Left lung (tissue), 10 donors: ENCODE data around the gene C11orf16. TPM values are rescaled to one million over a fixed set of nuclear protein-coding genes. Genes with fewer than 3 reads are reported as not detected.
"Not testable (repeated sequence)": the region's sequence is repeated elsewhere in the genome, so short reads cannot be mapped to it uniquely, and the experiment has no call there.

Experiments
- ATAC-seq: fragments of 200-7000 bp; cut with Tn5 transposase; one replicate; pipeline ENCODE4 v1.9.1; 2020; ENCODE audit warnings: moderate library complexity
- DNase-seq, 4 donors: peaks; one replicate each; pipeline ENCODE4 v3.0.0-alpha.2; 2013 to 2020
- H3K27ac ChIP-seq, 2 donors: fragments of 200-600 bp; sonication (generic) in 1 of 2; one replicate each; pipeline versions ENCODE4 v1.5.0 to v1.8.0; 2020 to 2021
- H3K27me3 ChIP-seq, 2 donors: fragments of 200-600 bp; sonication (generic) in 1 of 2; one replicate each; pipeline versions ENCODE4 v1.5.0 to v1.8.0; 2020 to 2021
- H3K36me3 ChIP-seq, 2 donors: fragments of 200-600 bp; sonication (generic) in 1 of 2; one replicate each; pipeline versions ENCODE4 v1.5.0 to v1.8.0; 2020 to 2021
- H3K4me1 ChIP-seq, 2 donors: fragments of 200-600 bp; one replicate each; pipeline ENCODE4 v1.8.0; 2021
- H3K4me3 ChIP-seq, 2 donors: fragments of 200-600 bp; sonication (generic) in 1 of 2; one replicate each; pipeline versions ENCODE4 v1.5.0 to v1.8.0; 2020 to 2021; ENCODE audit warnings: mild to moderate bottlenecking in 1 of 2
- H3K9me3 ChIP-seq, 2 donors: fragments of 200-600 bp; sonication (generic) in 1 of 2; one replicate each; pipeline versions ENCODE4 v1.5.0 to v1.8.0; 2020 to 2021
- intact Hi-C, 2 donors: fragments of 100-400 bp; cut with DNase I; formaldehyde crosslinking; loops; one replicate each; pipeline versions ENCODE4 v1.11.2 to v1.14.2; 2022
- polyA plus RNA-seq, 6 donors: library from polyadenylated mRNA; unstranded; fragments of 120-200 nt; gene quantifications; one replicate each; pipeline ENCODE4 v1.2.1, GENCODE V29; 2013; ENCODE audit not compliant: insufficient read length in 6 of 6
- total RNA-seq, 2 donors: library from RNA; stranded (reverse); fragmentation: NEBNext Ultra II Directional; extraction: Animal tissue kit (Norgen Biotek cat#: 25700); gene quantifications; one replicate each; pipeline ENCODE4 v1.2.1, GENCODE V29; 2021
- TF ChIP-seq, protein P1 (sequence below), 2 donors: fragments of 200-600 bp; sonication (generic) in 1 of 2; IDR thresholded peaks; one replicate each; pipeline versions ENCODE4 v1.5.0 to v1.8.0; 2021; ENCODE audit warnings: antibody characterized with exemption in 2 of 2
- donor health status: DM: no; HTN: yes; CAD: no.
- donor health status: DM: no; HTN: no; CAD: no.

The C11orf16 gene
- total and polyA plus RNA-seq, 8 donors: 1.5 to 8.1 (median 4.2) TPM; not detected in 1

GRCh38 chr11:8907116-8907515 is 25.6 kb downstream of the C11orf16 start:
- Histone ChIP-seq H3K27me3 (no peaks in the 10 kb centered on the region), H3K4me1 (peaks cover under 1 to 10% of the 10 kb centered on the region in 2 donors), H3K27ac (no peak overlapping the region), H3K9me3 (no peaks in the 10 kb centered on the region), H3K36me3 (no peaks in the 10 kb centered on the region), H3K4me3 (no peak overlapping the region)
- DNase-seq (no peak), ATAC-seq (no peak)
- intact Hi-C loops: no loop called here
- TF ChIP-seq, protein P1, sequence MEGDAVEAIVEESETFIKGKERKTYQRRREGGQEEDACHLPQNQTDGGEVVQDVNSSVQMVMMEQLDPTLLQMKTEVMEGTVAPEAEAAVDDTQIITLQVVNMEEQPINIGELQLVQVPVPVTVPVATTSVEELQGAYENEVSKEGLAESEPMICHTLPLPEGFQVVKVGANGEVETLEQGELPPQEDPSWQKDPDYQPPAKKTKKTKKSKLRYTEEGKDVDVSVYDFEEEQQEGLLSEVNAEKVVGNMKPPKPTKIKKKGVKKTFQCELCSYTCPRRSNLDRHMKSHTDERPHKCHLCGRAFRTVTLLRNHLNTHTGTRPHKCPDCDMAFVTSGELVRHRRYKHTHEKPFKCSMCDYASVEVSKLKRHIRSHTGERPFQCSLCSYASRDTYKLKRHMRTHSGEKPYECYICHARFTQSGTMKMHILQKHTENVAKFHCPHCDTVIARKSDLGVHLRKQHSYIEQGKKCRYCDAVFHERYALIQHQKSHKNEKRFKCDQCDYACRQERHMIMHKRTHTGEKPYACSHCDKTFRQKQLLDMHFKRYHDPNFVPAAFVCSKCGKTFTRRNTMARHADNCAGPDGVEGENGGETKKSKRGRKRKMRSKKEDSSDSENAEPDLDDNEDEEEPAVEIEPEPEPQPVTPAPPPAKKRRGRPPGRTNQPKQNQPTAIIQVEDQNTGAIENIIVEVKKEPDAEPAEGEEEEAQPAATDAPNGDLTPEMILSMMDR (IDR thresholded peaks at IDR 0.05): no peak

- no peak overlapping the region for H3K4me3 ChIP-seq
- H3K9me3 ChIP-seq: peaks cover 0 to under 1% of the 10 kb centered on the region in 2 donors
- no peaks in the 10 kb centered on the region for H3K36me3 ChIP-seq
- H3K4me1 ChIP-seq: peaks cover 0 to 4% of the 10 kb centered on the region in 2 donors
- no peak overlapping the region for H3K27ac ChIP-seq
- ATAC-seq (no peak), DNase-seq (no peak)
- TF ChIP-seq, protein P1 (IDR thresholded peaks at IDR 0.05): no peak
- intact Hi-C loops: no loop called here
- no peaks in the 10 kb centered on the region for H3K27me3 ChIP-seq
Observed at GRCh38 chr11:8905528-8906165, 27.1 kb downstream of the C11orf16 start.

DNA sequence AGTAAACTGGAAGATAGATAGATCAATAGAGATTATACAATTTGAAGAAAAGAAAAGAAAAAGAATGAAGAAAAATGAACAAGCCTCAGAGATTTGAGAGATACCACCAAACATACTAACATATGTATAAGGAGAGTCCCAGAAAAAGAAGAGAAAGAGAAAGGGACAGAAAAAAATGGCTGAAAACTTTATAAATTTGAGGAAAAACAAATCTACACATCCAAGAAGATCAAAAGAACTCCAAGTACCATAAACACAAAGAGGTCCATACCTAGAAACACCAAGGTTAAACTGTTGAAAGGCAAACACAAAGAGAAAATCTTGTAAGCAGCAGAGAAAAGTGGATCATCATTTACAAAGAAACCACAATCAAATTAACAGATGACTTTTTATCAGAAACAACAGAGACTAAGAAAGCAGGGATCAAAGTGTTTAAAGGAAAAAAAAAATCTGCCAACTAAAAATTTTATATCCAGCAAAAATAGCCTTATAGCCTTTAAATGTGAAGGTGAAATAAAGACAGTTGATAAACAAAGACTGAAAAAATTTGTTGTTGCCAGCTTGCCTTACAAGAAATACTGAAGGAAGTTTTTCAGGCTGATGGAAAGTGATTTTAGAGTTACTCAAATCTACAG is 33.5 kb downstream of the C11orf16 start:
- no peak for ATAC-seq
- no peaks in the 10 kb centered on the region for H3K27me3 ChIP-seq
- no peaks in the 10 kb centered on the region for H3K4me1 ChIP-seq
- H3K27ac ChIP-seq: no peak overlapping the region
- peaks cover 6 to 27% of the 10 kb centered on the region in 2 donors for H3K9me3 ChIP-seq
- intact Hi-C loops: no loop called here
- no peak for DNase-seq
- TF ChIP-seq, protein P1 (IDR thresholded peaks at IDR 0.05): no peak
- no peak overlapping the region for H3K4me3 ChIP-seq
- no peaks in the 10 kb centered on the region for H3K36me3 ChIP-seq

GRCh38 chr11:8891185-8891584 is 41.6 kb downstream of the C11orf16 start:
- intact Hi-C loops: not testable (repeated sequence)

DNA sequence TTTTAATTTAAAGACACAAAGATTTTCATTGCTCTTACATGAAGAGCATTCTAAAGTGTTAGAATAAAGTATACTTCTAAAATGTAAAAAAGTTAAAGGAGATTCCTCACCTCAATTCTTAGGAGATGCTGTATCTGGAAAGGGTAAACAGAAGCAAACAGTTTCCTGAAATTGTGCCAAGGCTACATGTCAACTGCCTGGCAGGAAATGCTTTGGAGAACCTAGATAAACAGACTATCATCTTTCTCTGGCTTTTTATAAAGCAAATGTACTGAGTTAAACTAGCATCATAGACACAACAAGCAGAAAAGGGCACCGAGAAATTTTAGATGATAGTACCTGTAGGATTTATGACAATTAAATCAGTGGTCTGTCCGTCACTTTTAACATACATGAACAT is 46.4 kb downstream of the C11orf16 start:
- DNase-seq (no peak), ATAC-seq (no peak)
- intact Hi-C loops: no loop called here
- no peaks in the 10 kb centered on the region for H3K4me1 ChIP-seq
- no peak overlapping the region for H3K4me3 ChIP-seq
- H3K27me3 ChIP-seq: no peaks in the 10 kb centered on the region
- H3K9me3 ChIP-seq: peaks cover 0 to 5% of the 10 kb centered on the region in 2 donors
- no peak overlapping the region for H3K27ac ChIP-seq
- H3K36me3 ChIP-seq: no peaks in the 10 kb centered on the region
- TF ChIP-seq, protein P1 (IDR thresholded peaks at IDR 0.05): no peak

More at GRCh38 chr11:8891185-8891584, 41.6 kb downstream of the C11orf16 start:
- H3K36me3 ChIP-seq, H3K9me3 ChIP-seq, DNase-seq, H3K27me3 ChIP-seq, H3K4me1 ChIP-seq, ATAC-seq, H3K27ac ChIP-seq, H3K4me3 ChIP-seq: not testable (repeated sequence)

DNA sequence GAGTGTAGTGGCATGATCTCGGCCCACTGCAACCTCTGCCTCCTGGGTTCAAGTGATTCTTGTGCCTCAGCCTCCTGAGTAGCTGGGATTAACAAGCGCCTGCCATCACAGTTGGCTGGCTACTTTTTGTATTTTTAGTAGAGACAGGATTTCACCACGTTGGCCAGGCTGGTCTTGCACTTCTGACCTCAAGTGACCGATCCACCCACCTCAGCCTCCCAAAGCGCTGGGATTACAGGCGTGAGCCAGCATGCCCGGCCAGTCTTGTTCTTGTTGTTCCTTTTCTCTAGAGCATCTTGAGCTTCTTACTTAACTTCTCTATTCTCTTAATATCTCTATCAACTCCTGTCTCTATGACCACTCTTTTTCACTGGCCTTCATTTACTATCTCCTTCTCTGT is 51.2 kb downstream of the C11orf16 start:
- DNase-seq, H3K4me3 ChIP-seq, H3K36me3 ChIP-seq, ATAC-seq, H3K27me3 ChIP-seq, intact Hi-C loops, H3K9me3 ChIP-seq, H3K27ac ChIP-seq, H3K4me1 ChIP-seq: not testable (repeated sequence)
